ENCODE results near the gene EEF2KMT.
A peak's percentile ranks its signal among the peaks of the same experiment; 100 is the strongest.
"Not testable (repeated sequence)": the region's sequence is repeated elsewhere in the genome, so short reads cannot be mapped to it uniquely, and the experiment has no call there.

Gene EEF2KMT, protein sequence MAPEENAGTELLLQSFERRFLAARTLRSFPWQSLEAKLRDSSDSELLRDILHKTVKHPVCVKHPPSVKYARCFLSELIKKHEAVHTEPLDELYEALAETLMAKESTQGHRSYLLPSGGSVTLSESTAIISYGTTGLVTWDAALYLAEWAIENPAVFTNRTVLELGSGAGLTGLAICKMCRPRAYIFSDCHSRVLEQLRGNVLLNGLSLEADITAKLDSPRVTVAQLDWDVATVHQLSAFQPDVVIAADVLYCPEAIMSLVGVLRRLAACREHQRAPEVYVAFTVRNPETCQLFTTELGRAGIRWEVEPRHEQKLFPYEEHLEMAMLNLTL

GRCh38 chr16:5097470-5098220 is at the start of gene EEF2KMT:
Gene EEF2KMT (minus strand): TSS chr16:5097795. CDS start chr16:5097739, 56 bp downstream.
- peak; percentile 97 for DNase-seq

DNA sequence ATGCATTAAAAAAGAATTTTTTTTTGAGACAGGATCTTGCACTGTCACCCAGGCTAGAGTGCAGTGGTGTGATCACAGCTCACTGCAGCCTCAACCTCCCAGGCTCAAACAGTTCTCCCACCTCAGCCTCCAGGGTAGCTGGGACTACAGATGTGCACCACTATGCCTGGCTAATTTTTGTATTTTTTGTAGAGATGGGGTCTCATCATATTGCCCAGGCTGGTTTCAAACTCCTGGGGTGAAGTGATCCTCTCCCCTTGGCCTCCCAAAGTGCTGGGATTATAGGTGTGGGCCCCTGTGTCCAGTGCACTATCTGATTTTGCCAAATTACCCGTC is 47.0 kb upstream of the EEF2KMT start:
- not testable (repeated sequence) for DNase-seq

DNA sequence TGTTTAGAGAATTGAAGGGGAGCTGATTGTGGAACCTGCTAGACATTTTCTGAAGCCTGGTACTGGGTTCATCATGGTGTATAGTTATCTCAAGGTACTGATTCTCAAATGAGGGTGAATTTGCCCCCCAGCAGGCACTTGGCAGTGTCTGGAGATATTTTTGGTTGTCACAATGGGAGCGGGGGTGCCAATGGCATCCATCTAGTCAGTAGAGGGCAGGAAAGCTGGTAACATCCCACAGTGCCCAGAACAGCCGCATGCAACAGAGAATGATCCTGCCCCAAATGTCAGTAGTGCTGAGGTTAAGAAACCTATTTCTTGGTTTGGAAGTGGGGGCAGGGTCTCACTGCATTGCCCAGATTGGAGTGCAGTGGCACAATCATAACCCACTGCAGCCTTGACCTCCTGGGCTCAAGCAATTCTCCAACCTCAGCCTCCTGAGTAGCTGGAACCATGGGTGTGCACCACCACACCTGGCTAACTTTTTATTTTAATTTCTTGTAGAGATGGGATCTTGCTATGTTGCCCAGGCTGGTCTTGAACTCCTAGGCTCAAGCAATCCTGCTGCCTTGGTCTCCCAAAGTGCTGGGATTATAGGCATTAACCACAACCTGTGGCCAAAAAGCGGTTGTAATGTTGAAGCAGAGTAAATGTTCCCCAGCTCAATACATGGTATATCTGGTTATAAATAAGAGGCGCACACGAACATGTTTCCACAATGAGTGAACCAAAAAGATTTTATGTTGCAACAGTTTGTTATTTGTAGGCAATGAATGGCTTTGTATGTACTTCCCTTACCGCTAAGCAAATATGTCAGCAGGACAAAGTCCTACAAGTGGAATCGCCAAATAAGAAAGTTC is 46.4 kb upstream of the EEF2KMT start:
- DNase-seq, result no peak

- not testable (repeated sequence) for DNase-seq
These were observed 42.6 kb upstream of the EEF2KMT start for GRCh38 chr16:5140151-5140550.

DNA sequence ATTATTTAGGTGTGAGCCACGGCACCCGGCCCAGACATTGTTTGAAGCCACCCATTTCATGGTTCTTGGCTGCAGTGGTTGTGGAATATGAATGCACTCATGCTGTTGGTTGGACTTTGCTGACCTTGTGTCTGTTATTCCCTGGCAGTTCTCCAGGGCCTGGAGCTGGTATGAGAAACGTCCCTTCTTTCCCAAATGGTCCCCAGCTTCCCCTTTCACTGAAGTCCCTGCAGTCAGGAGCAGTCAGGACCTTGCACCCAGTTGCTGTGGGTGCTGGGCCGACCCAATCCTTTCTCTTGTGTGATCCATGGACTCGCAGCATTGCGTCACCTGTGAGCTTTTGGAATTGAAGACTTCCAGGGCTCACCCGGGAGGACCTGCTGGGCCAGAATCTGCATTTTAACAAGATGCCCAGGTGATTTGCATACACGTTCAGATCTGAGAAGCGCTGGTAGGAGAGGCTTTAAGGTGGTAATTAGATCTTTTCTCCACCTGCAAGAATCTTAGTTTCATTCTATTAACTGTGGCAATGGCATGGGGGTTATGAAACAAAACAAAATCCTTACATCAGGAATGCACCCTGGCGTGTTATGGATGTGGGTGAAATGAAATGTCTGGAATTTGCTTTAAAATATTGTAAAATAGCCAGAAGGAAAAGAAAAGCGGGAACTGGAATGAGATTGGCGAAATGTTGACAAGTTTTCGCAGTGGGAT is 37.3 kb upstream of the EEF2KMT start:
- DNase-seq, result not testable (repeated sequence)

DNA sequence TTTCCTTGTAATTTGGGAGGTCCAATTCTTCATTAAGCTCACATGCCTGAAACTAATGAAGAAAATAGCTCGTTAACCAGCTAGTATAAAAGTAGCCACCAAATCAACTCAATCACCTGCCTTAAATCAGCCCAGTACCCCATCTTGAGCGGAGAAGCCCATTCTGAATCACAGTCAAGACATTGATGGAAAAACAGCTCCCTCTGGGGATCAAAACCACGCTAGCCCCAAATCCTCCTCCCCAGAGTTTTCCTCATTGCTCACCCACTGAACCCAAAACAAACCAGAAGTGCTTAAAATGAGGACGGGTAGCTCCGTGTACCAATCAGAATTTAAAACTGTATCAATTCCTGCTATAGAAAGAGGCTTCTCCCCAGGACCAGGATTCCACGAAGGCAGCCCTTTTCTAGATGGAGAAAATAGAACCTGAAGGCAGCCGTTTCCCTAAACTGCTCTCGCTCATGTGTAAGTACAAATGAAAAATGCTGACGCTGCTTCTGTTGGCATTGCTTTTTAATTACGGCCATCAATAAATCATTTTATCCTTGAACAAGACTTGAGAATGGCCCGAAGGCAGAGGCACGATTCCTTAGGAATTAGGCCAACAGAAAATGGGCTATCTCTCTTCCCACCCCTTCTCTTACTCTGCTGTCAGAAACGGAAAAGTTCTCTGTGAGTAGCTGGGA is 35.5 kb upstream of the EEF2KMT start:
- not testable (repeated sequence) for DNase-seq

DNA sequence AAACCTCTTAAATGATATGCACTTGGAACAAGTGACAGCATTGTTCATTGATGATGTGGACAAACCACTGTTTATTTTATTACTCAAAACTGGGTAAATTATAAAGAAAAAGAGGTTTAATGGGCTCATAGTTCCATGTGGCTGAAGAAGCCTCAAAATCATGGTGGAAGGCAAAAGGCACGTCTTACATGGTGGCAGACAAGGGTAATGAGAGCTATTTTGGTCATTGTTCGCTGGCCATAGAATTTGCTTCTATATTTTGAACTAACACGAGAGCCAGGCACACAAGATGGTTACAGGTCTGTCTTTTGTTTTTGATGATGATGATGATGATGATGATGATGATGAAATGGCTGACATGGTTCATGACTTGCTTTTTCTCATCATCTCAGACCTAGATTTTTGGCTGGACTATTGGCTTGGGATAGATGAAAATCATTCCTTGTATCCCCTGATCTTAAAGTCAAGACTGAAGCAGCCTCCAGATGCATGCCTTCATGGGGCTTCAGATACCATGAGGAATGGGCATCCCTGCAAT is 33.9 kb upstream of the EEF2KMT start:
- not testable (repeated sequence) for DNase-seq

- peak; percentile 70 for DNase-seq
These were observed 19.9 kb upstream of the EEF2KMT start for GRCh38 chr16:5117300-5118087.

DNA sequence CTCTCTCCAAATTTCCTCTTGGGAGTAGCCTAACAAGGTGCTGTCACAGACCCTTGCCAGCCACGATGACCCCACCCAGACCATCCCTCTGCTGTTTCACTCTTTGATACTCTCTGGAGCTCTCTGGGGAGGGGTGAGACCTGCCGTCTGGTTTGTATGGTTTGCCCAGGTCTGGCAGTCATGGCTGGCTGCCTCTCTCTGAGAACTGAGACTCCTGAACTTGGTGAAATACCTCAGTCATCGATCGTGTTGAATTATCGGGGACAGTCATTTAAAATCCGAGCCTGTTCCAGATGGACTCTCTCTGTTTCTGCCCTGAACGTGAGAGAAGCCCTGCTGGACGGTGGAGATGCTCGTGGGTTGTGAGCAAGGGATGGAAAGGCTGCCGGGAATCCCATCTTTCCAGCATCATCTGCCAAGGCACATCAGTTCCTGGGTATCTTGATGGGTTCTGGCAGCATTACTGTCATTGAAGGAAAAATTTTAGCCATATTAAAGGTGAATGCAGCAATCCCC is 19.2 kb upstream of the EEF2KMT start:
- DNase-seq, result not testable (repeated sequence)

DNA sequence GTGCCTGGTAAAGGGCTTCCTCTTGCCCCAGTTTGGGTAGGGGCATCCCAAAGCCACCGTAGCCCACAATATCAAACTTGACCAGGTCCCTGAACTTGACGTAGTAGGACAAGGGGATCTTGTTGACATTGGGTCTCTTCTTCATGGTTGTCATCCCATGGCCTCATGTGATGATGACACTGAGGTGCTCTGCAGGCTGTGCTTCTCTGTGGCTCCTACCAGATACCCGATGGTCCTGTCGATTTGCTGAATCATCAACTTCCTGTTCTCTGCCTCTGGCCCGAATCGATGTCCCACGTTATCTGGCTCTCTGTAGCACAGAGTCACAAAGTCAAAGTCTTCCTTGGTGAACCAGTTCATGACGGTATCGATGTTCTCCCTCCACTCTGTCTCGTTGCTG is 13.3 kb upstream of the EEF2KMT start:
- not testable (repeated sequence) for DNase-seq

GRCh38 chr16:5108505-5109158 is 11.0 kb upstream of the EEF2KMT start:
- no peak for DNase-seq

DNA sequence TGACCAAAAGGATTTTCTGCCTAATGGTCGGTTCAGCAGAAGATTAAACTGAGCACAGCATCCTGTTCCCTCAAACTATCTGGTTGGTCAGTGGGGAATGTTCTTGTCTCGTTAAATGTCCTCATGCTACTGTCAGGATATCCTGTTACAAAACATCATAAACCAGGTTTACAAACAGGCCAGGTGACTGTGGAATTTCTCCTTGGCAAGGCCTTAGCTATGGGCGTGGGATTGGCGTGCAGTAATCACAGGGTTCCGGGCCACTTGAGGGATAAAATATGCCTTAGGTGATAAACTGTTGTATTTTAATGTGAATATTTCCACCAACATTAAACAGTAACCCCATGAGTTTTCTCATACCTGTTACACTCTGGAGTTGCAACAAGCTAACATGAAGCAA is 7.4 kb upstream of the EEF2KMT start:
- not testable (repeated sequence) for DNase-seq

- DNase-seq, result not testable (repeated sequence)
These were observed 5.9 kb upstream of the EEF2KMT start for GRCh38 chr16:5103296-5104032.

- DNase-seq, result not testable (repeated sequence)
These were observed 1.6 kb upstream of the EEF2KMT start for GRCh38 chr16:5099174-5099573.

GRCh38 chr16:5098221-5099159 is 895 bp upstream of the EEF2KMT start:
- DNase-seq, result peak; percentile 21

GRCh38 chr16:5097061-5097469 is 530 bp downstream of the EEF2KMT start:
- DNase-seq, result peak; percentile 23

- not testable (repeated sequence) for DNase-seq
These were observed 1.0 kb downstream of the EEF2KMT start for GRCh38 chr16:5096437-5097060.
